Naive thymus-derived CD8-positive, alpha-beta T cell (primary cell): ENCODE results near the gene PUDP. TPM values are rescaled to one million over a fixed set of nuclear protein-coding genes. Genes with fewer than 3 reads are reported as not detected.
A peak's percentile ranks its signal among the peaks of the same experiment; 100 is the strongest.

Experiments
- ATAC-seq, 2 donors: fragments of 150-1000 bp; cut with Tn5 transposase in 1 of 2; sonication (Bioruptor Pico), chemical (Tn5 transposase) in 1 of 2; 1 replicate in 1 of 2; 2 replicates in 1 of 2; pipeline ENCODE4 v1.10.0; 2021; ENCODE audit warnings: mild to moderate bottlenecking in 2 of 2, moderate library complexity in 2 of 2
- POLR2A ChIA-PET: fragments of 350-600 bp; sonication (Branson Sonifier 250); formaldehyde crosslinking; loops from one replicate; lab custom pipeline; 2021; ENCODE audit warnings: antibody characterized with exemption; lab: Charles Lee
- DNase-seq, 10 donors: peaks; one replicate each; pipeline versions ENCODE4 v3.0.0 to v3.0.0-alpha.2; 2020 to 2022
- H3K27ac Mint-ChIP-seq, 10 donors: one replicate each; pipeline ENCODE4 v1.8.0; 2020 to 2022; ENCODE audit warnings: mild to moderate bottlenecking in 10 of 10, mixed read lengths in 10 of 10, moderate library complexity in 4 of 10, inconsistent platforms in 1 of 10
- H3K27me3 Mint-ChIP-seq, 5 donors: one replicate each; pipeline ENCODE4 v1.8.0; 2021 to 2022; ENCODE audit warnings: mixed read lengths in 5 of 5
- H3K36me3 Mint-ChIP-seq, 3 donors: one replicate each; pipeline ENCODE4 v1.8.0; 2020 to 2022; ENCODE audit warnings: mixed read lengths in 3 of 3, mild to moderate bottlenecking in 2 of 3, inconsistent platforms in 1 of 3
- H3K4me1 Mint-ChIP-seq, 4 donors: one replicate each; pipeline ENCODE4 v1.8.0; 2021 to 2022; ENCODE audit warnings: mixed read lengths in 4 of 4
- H3K4me3 Mint-ChIP-seq, 10 donors: one replicate each; pipeline ENCODE4 v1.8.0; 2020 to 2022; ENCODE audit warnings: mild to moderate bottlenecking in 10 of 10, mixed read lengths in 10 of 10, moderate library complexity in 6 of 10, inconsistent platforms in 1 of 10
- H3K9me3 Mint-ChIP-seq, 9 donors: one replicate each; pipeline ENCODE4 v1.8.0; 2020 to 2022; ENCODE audit warnings: mixed read lengths in 9 of 9, mild to moderate bottlenecking in 3 of 9, inconsistent platforms in 1 of 9, moderate library complexity in 1 of 9
- polyA plus RNA-seq, 3 donors: library from polyadenylated mRNA; unstranded; fragments of 300-500 nt; fragmentation: Illumina TruSeq; gene quantifications; one replicate each; pipeline ENCODE4 v1.2.3, GENCODE V29; 2021
- total RNA-seq, 8 experiments: library from RNA in 2 of 8; stranded (reverse) in 2 of 8; gene quantifications; one replicate each; pipeline ENCODE4 v1.2.3 and lab custom pipeline; 2021 to 2026

The PUDP gene
- total and polyA plus RNA-seq, 5 experiments from 2014 or later = 8.6 to 12.0 (median 10.0) TPM

GRCh38 chrX:7077241-7078230 lies 70.4 kb downstream of the PUDP start:
- ATAC-seq (no peak), DNase-seq (no peak)
- H3K27me3 Mint-ChIP-seq = no peaks in the 10 kb centered on the region
- H3K9me3 Mint-ChIP-seq = no peaks in the 10 kb centered on the region
- POLR2A ChIA-PET = no interaction called here
- H3K27ac Mint-ChIP-seq = peak overlapping the region in 2 of 10 donors; percentile 56 to 71
- H3K36me3 Mint-ChIP-seq = peaks cover 0 to 17% (median 2%) of the 10 kb centered on the region in 3 donors
- H3K4me1 Mint-ChIP-seq = peaks cover 8 to 41% (median 26%) of the 10 kb centered on the region in 4 donors
- H3K4me3 Mint-ChIP-seq = peak overlapping the region in 1 of 10 donors; percentile 45

GRCh38 chrX:7076245-7076661 lies 71.7 kb downstream of the PUDP start:
- H3K36me3 Mint-ChIP-seq = peaks cover 0 to 21% (median 2%) of the 10 kb centered on the region in 3 donors
- H3K4me3 Mint-ChIP-seq = no peak overlapping the region
- H3K27ac Mint-ChIP-seq = peak overlapping the region in 2 of 10 donors; percentile 7 to 28
- no peak for DNase-seq
- no peak for ATAC-seq
- H3K27me3 Mint-ChIP-seq = no peaks in the 10 kb centered on the region
- no peaks in the 10 kb centered on the region for H3K9me3 Mint-ChIP-seq
- POLR2A ChIA-PET = no interaction called here
- H3K4me1 Mint-ChIP-seq = peaks cover 5 to 34% (median 19%) of the 10 kb centered on the region in 4 donors

- Mint-ChIP-seq H3K4me3 (no peak overlapping the region), H3K36me3 (peaks cover 0 to 23% (median 2%) of the 10 kb centered on the region in 3 donors), H3K27ac (peak overlapping the region in 1 of 10 donors; percentile 41), H3K4me1 (peaks cover 7 to 33% (median 21%) of the 10 kb centered on the region in 4 donors), H3K9me3 (no peaks in the 10 kb centered on the region), H3K27me3 (no peaks in the 10 kb centered on the region)
- DNase-seq (no peak), ATAC-seq (no peak)
- POLR2A ChIA-PET = no interaction called here
Measured at GRCh38 chrX:7074908-7075204, 73.1 kb downstream of the PUDP start.

GRCh38 chrX:7074148-7074907 lies 73.6 kb downstream of the PUDP start:
- ATAC-seq = no peak
- no peak overlapping the region for H3K4me3 Mint-ChIP-seq
- POLR2A ChIA-PET = no interaction called here

GRCh38 chrX:7073336-7073735 lies 74.6 kb downstream of the PUDP start:
- POLR2A ChIA-PET = no interaction called here
- Mint-ChIP-seq H3K4me3 (no peak overlapping the region), H3K4me1 (peaks cover 13 to 48% (median 35%) of the 10 kb centered on the region in 4 donors), H3K27me3 (no peaks in the 10 kb centered on the region), H3K9me3 (no peaks in the 10 kb centered on the region), H3K36me3 (peaks cover 0 to 26% (median 5%) of the 10 kb centered on the region in 3 donors), H3K27ac (peak overlapping the region in 2 of 10 donors; percentile 21 to 53)
- no peak for ATAC-seq
- no peak for DNase-seq

More at GRCh38 chrX:7074148-7074907, 73.6 kb downstream of the PUDP start:
- Mint-ChIP-seq H3K4me1 (peaks cover 6 to 38% (median 26%) of the 10 kb centered on the region in 4 donors), H3K36me3 (peaks cover 0 to 23% (median 2%) of the 10 kb centered on the region in 3 donors), H3K27ac (peak overlapping the region in 3 of 10 donors; percentile 15 to 80 (median 41)), H3K27me3 (no peaks in the 10 kb centered on the region), H3K9me3 (no peaks in the 10 kb centered on the region)
- DNase-seq = no peak

GRCh38 chrX:7072856-7073255 lies 75.1 kb downstream of the PUDP start:
- no peak overlapping the region for H3K27ac Mint-ChIP-seq
- DNase-seq = no peak
- POLR2A ChIA-PET = no interaction called here
- peaks cover 14 to 50% (median 39%) of the 10 kb centered on the region in 4 donors for H3K4me1 Mint-ChIP-seq
- no peak for ATAC-seq
- H3K4me3 Mint-ChIP-seq = no peak overlapping the region
- peaks cover 0 to 28% (median 7%) of the 10 kb centered on the region in 3 donors for H3K36me3 Mint-ChIP-seq
- no peaks in the 10 kb centered on the region for H3K27me3 Mint-ChIP-seq
- H3K9me3 Mint-ChIP-seq = no peaks in the 10 kb centered on the region

- no peaks in the 10 kb centered on the region for H3K27me3 Mint-ChIP-seq
- H3K9me3 Mint-ChIP-seq = no peaks in the 10 kb centered on the region
- no peak overlapping the region for H3K27ac Mint-ChIP-seq
- DNase-seq = no peak
- no peak overlapping the region for H3K4me3 Mint-ChIP-seq
- ATAC-seq = no peak
- peaks cover 14 to 46% (median 39%) of the 10 kb centered on the region in 4 donors for H3K4me1 Mint-ChIP-seq
- peaks cover 0 to 30% (median 5%) of the 10 kb centered on the region in 3 donors for H3K36me3 Mint-ChIP-seq
- POLR2A ChIA-PET = interaction anchor here (0.7 kb wide), 1 partner anchor 16 kb away, joined by 3 read pairs; no protein-coding TSS in a partner anchor
Measured at GRCh38 chrX:7071390-7071789, 76.6 kb downstream of the PUDP start.

GRCh38 chrX:7069556-7069955 lies 78.4 kb downstream of the PUDP start:
- peak overlapping the region in 7 of 10 donors; percentile 17 to 88 (median 49) for H3K27ac Mint-ChIP-seq
- DNase-seq (no peak), ATAC-seq (no peak)
- H3K27me3 Mint-ChIP-seq = no peaks in the 10 kb centered on the region
- H3K9me3 Mint-ChIP-seq = no peaks in the 10 kb centered on the region
- H3K36me3 Mint-ChIP-seq = peaks cover 0 to 28% (median 5%) of the 10 kb centered on the region in 3 donors
- POLR2A ChIA-PET = no interaction called here
- H3K4me1 Mint-ChIP-seq = peaks cover 14 to 37% (median 34%) of the 10 kb centered on the region in 4 donors
- H3K4me3 Mint-ChIP-seq = peak overlapping the region in 2 of 10 donors; percentile 68 to 73

- Mint-ChIP-seq H3K36me3 (peaks cover 0 to 29% (median 5%) of the 10 kb centered on the region in 3 donors), H3K27ac (peak overlapping the region in 9 of 10 donors; percentile 41 to 89 (median 71)), H3K4me3 (peak overlapping the region; percentile 33 to 82 (median 58)), H3K4me1 (peaks cover 14 to 36% (median 31%) of the 10 kb centered on the region in 4 donors), H3K9me3 (no peaks in the 10 kb centered on the region), H3K27me3 (no peaks in the 10 kb centered on the region)
- POLR2A ChIA-PET = no interaction called here
- peak in 2 of 10 donors; percentile 2 to 19 for DNase-seq
- no peak for ATAC-seq
Measured at GRCh38 chrX:7068939-7069367, 79.0 kb downstream of the PUDP start.

GRCh38 chrX:7067256-7067655 lies 80.7 kb downstream of the PUDP start:
- ATAC-seq (no peak), DNase-seq (no peak)
- no peaks in the 10 kb centered on the region for H3K9me3 Mint-ChIP-seq
- H3K4me3 Mint-ChIP-seq = no peak overlapping the region
- POLR2A ChIA-PET = no interaction called here
- H3K27ac Mint-ChIP-seq = peak overlapping the region in 1 of 10 donors; percentile 84
- peaks cover 13 to 42% (median 37%) of the 10 kb centered on the region in 4 donors for H3K4me1 Mint-ChIP-seq
- H3K36me3 Mint-ChIP-seq = peaks cover 0 to 27% (median 5%) of the 10 kb centered on the region in 3 donors
- H3K27me3 Mint-ChIP-seq = no peaks in the 10 kb centered on the region

- no peak overlapping the region for H3K27ac Mint-ChIP-seq
- H3K9me3 Mint-ChIP-seq = no peaks in the 10 kb centered on the region
- POLR2A ChIA-PET = no interaction called here
- peaks cover 0 to 22% (median 5%) of the 10 kb centered on the region in 3 donors for H3K36me3 Mint-ChIP-seq
- H3K4me1 Mint-ChIP-seq = peaks cover 11 to 41% (median 35%) of the 10 kb centered on the region in 4 donors
- no peak for ATAC-seq
- no peaks in the 10 kb centered on the region for H3K27me3 Mint-ChIP-seq
- no peak for DNase-seq
- H3K4me3 Mint-ChIP-seq = no peak overlapping the region
Measured at GRCh38 chrX:7065473-7065872, 82.5 kb downstream of the PUDP start.

- Mint-ChIP-seq H3K4me1 (peaks cover 3 to 30% (median 24%) of the 10 kb centered on the region in 4 donors), H3K4me3 (peak overlapping the region in 1 of 10 donors; percentile 1), H3K27ac (no peak overlapping the region)
Measured at GRCh38 chrX:7062903-7063302, 85.0 kb downstream of the PUDP start.

More at GRCh38 chrX:7062903-7063302, 85.0 kb downstream of the PUDP start:
- DNase-seq (no peak), ATAC-seq (no peak)
- POLR2A ChIA-PET = no interaction called here
- Mint-ChIP-seq H3K9me3 (no peaks in the 10 kb centered on the region), H3K27me3 (no peaks in the 10 kb centered on the region), H3K36me3 (peaks cover 0 to 32% (median 0%) of the 10 kb centered on the region in 3 donors)
